Heart right ventricle (tissue), 16 donors: ENCODE measurements around the gene ZNF652. TPM values are rescaled to one million over a fixed set of nuclear protein-coding genes. Genes with fewer than 3 reads are reported as not detected.

Experiments
- ATAC-seq, 8 donors: fragments of 200-7000 bp; cut with Tn5 transposase; one replicate each; pipeline ENCODE4 v1.9.1; 2020; ENCODE audit warnings: mild to moderate bottlenecking in 8 of 8, moderate library complexity in 8 of 8, moderate number of reproducible peaks in 1 of 8
- DNase-seq, 2 donors: peaks; one replicate each; pipeline ENCODE4 v3.0.0-alpha.2; 2020
- H3K27ac ChIP-seq, 10 donors: fragments of 200-600 bp; sonication (generic) in 2 of 10; one replicate each; pipeline versions ENCODE4 v1.5.0 to v1.8.0; 2020 to 2022; ENCODE audit warnings: mild to moderate bottlenecking in 3 of 10
- H3K27me3 ChIP-seq, 7 donors: fragments of 200-600 bp; one replicate each; pipeline ENCODE4 v1.8.0; 2021 to 2022; ENCODE audit warnings: mild to moderate bottlenecking in 2 of 7
- H3K36me3 ChIP-seq, 9 donors: fragments of 200-600 bp; sonication (generic) in 1 of 9; one replicate each; pipeline versions ENCODE4 v1.5.0 to v1.8.0; 2020 to 2022; ENCODE audit warnings: mild to moderate bottlenecking in 2 of 9
- H3K4me1 ChIP-seq, 9 donors: fragments of 200-600 bp; sonication (generic) in 1 of 9; one replicate each; pipeline versions ENCODE4 v1.5.0 to v1.8.0; 2020 to 2022; ENCODE audit warnings: mild to moderate bottlenecking in 4 of 9
- H3K4me3 ChIP-seq, 10 donors: fragments of 200-600 bp; sonication (generic) in 2 of 10; one replicate each; pipeline versions ENCODE4 v1.5.0 to v1.8.0; 2020 to 2022; ENCODE audit warnings: mild to moderate bottlenecking in 7 of 10, moderate library complexity in 2 of 10
- H3K9me3 ChIP-seq, 11 donors: fragments of 200-600 bp in 10 of 11; sonication (generic) in 2 of 11; one replicate each; pipeline versions ENCODE4 v1.5.0 to v1.8.0; 2013 to 2022; ENCODE audit warnings: mild to moderate bottlenecking in 2 of 11, control low read depth in 1 of 11, moderate library complexity in 1 of 11
- WGBS, 2 donors: extraction: QIAGEN DNeasy Blood & Tissue Kit; methylation state at CpG; one replicate each; pipeline ENCODE4 v1.1.7; 2013; ENCODE audit warnings: inconsistent platforms in 1 of 2; 5-methylcytosine and 5-hydroxymethylcytosine counted together
- intact Hi-C, 10 donors: fragments of 100-400 bp; cut with DNase I; formaldehyde crosslinking; loops; one replicate each; pipeline versions ENCODE4 v1.11.1 to v1.14.2; 2022
- polyA plus RNA-seq, 2 donors: library from polyadenylated mRNA; stranded (reverse); fragments of 200-250 nt; gene quantifications; one replicate each; pipeline ENCODE4 v1.2.3, GENCODE V29; 2013
- total RNA-seq, 10 donors: library from RNA; stranded (reverse); fragmentation: NEBNext Ultra II Directional in 3 of 10; extraction: Animal tissue kit (Norgen Biotek cat#: 25700) in 3 of 10; gene quantifications; one replicate each; pipeline versions ENCODE4 v1.2.1 to v1.2.4, GENCODE V29; 2021 to 2023
- TF ChIP-seq, protein P1 (sequence below), 9 donors: fragments of 200-600 bp; sonication (generic) in 2 of 9; IDR thresholded peaks; one replicate each; pipeline versions ENCODE4 v1.5.0 to v1.8.0; 2021 to 2022; ENCODE audit warnings: antibody characterized with exemption in 9 of 9, mild to moderate bottlenecking in 5 of 9, moderate library complexity in 1 of 9
- donor health status: Arrhythmogenic right ventricular cardiomyopathy.
- donor health status: ischemic (EF 13 %, LVEDD 7.1; RV severe dilation, severe dysfunction).
- donor health status: healthy with polysubstance abuse.
- donor health status: DM: no; HTN: yes; CAD: no.
- donor health status: DM: no; HTN: no; CAD: no.
- donor health status: ischemic (EF 25% LVEDD 6.9; RV normal size, moderate dysfunction).
- donor health status: ischemic (EF 25% LVEDD 5.7; RV mildly dilated, moderate dysfunction).
- donor health status: healthy.
- donor health status: DM: yes; HTN: yes; CAD: no.
- donor health status: Ischemic cardiomyopathy.
- donor health status: ischemic (EF 35%, LVEDD 5.7; RV mildly dilated, moderate dysfunction).
- donor health status: nonischemic (EF 11% LVEDD 7.7; RV severe dilation, severe dysfunction).
- donor health status: DM: yes; HTN: yes; CAD: no.
- donor health status: PGD.
- donor health status: ischemic (EF 29% LVEDD 5.4; RV normal size, mild dysfunction).
- donor health status: nonischemic (EF 23%, LVEDD 6.1; RV moderate dilation, normal function).

The ZNF652 gene
- total and polyA plus RNA-seq, 12 donors, result 5.2 to 35.6 (median 19.6) TPM

DNA sequence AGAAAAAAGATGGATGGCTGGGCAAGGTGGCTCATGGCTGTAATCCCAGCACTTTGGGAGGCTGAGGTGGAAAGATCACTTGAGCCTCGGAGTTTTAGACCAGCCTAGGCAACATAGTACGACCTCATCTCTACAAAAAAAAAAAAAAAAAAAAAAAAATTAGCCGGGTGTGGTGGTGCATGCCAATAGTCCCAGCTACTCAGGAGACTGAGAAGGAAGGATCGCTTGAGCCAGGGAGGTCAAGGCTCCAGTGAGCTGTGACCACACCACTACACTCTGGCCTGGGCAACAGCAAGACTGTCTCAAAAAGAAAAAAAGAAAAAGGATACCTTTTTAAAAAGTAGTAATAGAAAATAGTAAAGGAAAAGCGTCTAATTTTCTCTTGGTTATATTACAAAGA is 20.7 kb downstream of the ZNF652 start:
- H3K9me3 ChIP-seq, result no peaks in the 10 kb centered on the region
- WGBS, 2 donors, result 63 to 72% methylated on average over 5 of the region's 5 CpGs
- H3K4me1 ChIP-seq, result peaks cover 0 to 49% (median 18%) of the 10 kb centered on the region in 9 donors
- no peak overlapping the region for H3K4me3 ChIP-seq
- TF ChIP-seq, protein P1, sequence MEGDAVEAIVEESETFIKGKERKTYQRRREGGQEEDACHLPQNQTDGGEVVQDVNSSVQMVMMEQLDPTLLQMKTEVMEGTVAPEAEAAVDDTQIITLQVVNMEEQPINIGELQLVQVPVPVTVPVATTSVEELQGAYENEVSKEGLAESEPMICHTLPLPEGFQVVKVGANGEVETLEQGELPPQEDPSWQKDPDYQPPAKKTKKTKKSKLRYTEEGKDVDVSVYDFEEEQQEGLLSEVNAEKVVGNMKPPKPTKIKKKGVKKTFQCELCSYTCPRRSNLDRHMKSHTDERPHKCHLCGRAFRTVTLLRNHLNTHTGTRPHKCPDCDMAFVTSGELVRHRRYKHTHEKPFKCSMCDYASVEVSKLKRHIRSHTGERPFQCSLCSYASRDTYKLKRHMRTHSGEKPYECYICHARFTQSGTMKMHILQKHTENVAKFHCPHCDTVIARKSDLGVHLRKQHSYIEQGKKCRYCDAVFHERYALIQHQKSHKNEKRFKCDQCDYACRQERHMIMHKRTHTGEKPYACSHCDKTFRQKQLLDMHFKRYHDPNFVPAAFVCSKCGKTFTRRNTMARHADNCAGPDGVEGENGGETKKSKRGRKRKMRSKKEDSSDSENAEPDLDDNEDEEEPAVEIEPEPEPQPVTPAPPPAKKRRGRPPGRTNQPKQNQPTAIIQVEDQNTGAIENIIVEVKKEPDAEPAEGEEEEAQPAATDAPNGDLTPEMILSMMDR (IDR thresholded peaks at IDR 0.05), result no peak
- ATAC-seq, result no peak
- DNase-seq, result no peak
- H3K27me3 ChIP-seq, result no peaks in the 10 kb centered on the region
- intact Hi-C loops, result loop anchor here in 1 of 10 donors (10.0 kb wide), 1 partner anchor 1613 kb away; no protein-coding TSS in a partner anchor
- H3K27ac ChIP-seq, result peak overlapping the region in 1 of 10 donors; percentile 78
- H3K36me3 ChIP-seq, result no peaks in the 10 kb centered on the region

- TF ChIP-seq, protein P1 (IDR thresholded peaks at IDR 0.05), result no peak
- Histone ChIP-seq H3K4me1 (peaks cover 0 to 41% (median 18%) of the 10 kb centered on the region in 9 donors), H3K36me3 (no peaks in the 10 kb centered on the region), H3K27me3 (no peaks in the 10 kb centered on the region), H3K27ac (no peak overlapping the region), H3K4me3 (no peak overlapping the region), H3K9me3 (no peaks in the 10 kb centered on the region)
- ATAC-seq (no peak), DNase-seq (no peak)
- WGBS, 2 donors, result 60 to 62% methylated on average over 6 of the region's 6 CpGs
- intact Hi-C loops, result no loop called here
These were observed 22.7 kb downstream of the ZNF652 start for GRCh38 chr17:49339354-49339753.

DNA sequence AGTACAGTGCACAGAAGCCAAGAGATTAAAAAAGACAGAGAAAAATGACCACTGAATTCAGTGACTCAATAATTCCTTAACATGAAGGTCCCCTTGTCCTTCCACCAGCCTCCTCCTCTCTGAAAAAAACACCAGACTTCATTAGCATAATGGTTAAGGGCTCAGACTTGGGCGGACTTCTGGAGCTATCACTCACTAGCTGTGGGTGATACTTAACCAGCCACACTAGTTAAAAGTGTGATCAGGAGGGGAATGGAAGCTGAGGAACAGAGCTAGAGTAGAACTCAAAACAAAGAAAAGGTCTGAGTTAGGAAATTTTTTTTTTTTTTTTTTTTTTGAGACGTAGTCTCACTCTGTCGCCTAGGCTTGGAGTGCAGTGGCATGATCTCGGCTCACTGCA is 23.2 kb downstream of the ZNF652 start:
- no peak for DNase-seq
- TF ChIP-seq, protein P1 (IDR thresholded peaks at IDR 0.05), result no peak
- ATAC-seq, result peak in 1 of 8 donors; percentile 41
- Histone ChIP-seq H3K4me3 (no peak overlapping the region), H3K9me3 (no peaks in the 10 kb centered on the region), H3K27me3 (no peaks in the 10 kb centered on the region), H3K4me1 (peaks cover 0 to 42% (median 18%) of the 10 kb centered on the region in 9 donors), H3K36me3 (no peaks in the 10 kb centered on the region), H3K27ac (no peak overlapping the region)
- intact Hi-C loops, result no loop called here
- WGBS, 2 donors, result 80 to 85% methylated on average over 4 of the region's 4 CpGs

DNA sequence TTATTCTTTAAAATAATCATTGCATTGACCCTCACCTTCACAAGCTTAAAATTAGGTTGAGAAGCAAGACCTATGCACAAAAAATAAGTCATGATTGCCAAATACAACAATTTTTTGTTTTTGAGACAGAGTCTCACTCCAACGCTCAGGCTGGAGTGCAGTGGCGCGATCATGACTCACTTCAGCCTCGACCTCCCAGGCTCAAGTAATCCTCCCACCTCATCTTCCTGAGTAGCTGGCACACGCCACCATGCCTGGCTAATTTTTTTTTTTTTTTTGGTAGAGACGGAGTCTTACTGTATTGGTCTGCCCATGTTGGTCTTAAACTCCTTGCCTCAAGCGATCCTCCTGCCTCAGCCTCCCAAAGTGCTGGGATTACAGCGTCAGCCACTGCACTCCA is 24.2 kb downstream of the ZNF652 start:
- Histone ChIP-seq H3K4me3 (no peak overlapping the region), H3K9me3 (no peaks in the 10 kb centered on the region), H3K27me3 (no peaks in the 10 kb centered on the region), H3K27ac (no peak overlapping the region), H3K36me3 (no peaks in the 10 kb centered on the region), H3K4me1 (peaks cover 0 to 37% (median 10%) of the 10 kb centered on the region in 9 donors)
- DNase-seq (no peak), ATAC-seq (no peak)
- TF ChIP-seq, protein P1 (IDR thresholded peaks at IDR 0.05), result no peak
- intact Hi-C loops, result no loop called here
- 83 to 91% methylated on average over 8 of the region's 8 CpGs for WGBS, 2 donors
